Thymus (tissue), 11 donors: ENCODE results near the gene OR2G3. TPM values are rescaled to one million over a fixed set of nuclear protein-coding genes. Genes with fewer than 3 reads are reported as not detected.

ENCODE experiments used
- DNase-seq, 9 donors: peaks; one replicate each; pipeline ENCODE4 v3.0.0-alpha.2; 2013; ENCODE audit warnings: low spot score in 9 of 9, low read depth in 6 of 9, missing footprints in 1 of 9
- H3K27ac ChIP-seq, 2 donors: one replicate each; pipeline ENCODE4 v1.5.1; 2013; ENCODE audit warnings: control low read depth in 1 of 2, low read depth in 1 of 2, low read length in 1 of 2, mild to moderate bottlenecking in 1 of 2, moderate library complexity in 1 of 2
- H3K27me3 ChIP-seq, 2 donors: one replicate each; pipeline ENCODE4 v1.5.1; 2013; ENCODE audit warnings: low read length in 1 of 2; ENCODE audit not compliant: control insufficient read depth in 2 of 2, insufficient read depth in 1 of 2
- H3K36me3 ChIP-seq, 2 donors: one replicate each; pipeline ENCODE4 v1.5.1; 2013; ENCODE audit warnings: low read length in 1 of 2, mild to moderate bottlenecking in 1 of 2, moderate library complexity in 1 of 2; ENCODE audit not compliant: control insufficient read depth in 2 of 2, insufficient read depth in 2 of 2
- H3K4me1 ChIP-seq, 2 donors: one replicate each; pipeline ENCODE4 v1.5.1; 2013; ENCODE audit warnings: low read length in 2 of 2; ENCODE audit not compliant: control insufficient read depth in 2 of 2, insufficient read depth in 2 of 2
- H3K4me3 ChIP-seq, 2 donors: one replicate each; pipeline ENCODE4 v1.5.1; 2013; ENCODE audit warnings: low read length in 2 of 2, control low read depth in 1 of 2, mild to moderate bottlenecking in 1 of 2
- H3K9me3 ChIP-seq, 2 donors: one replicate each; pipeline ENCODE4 v1.5.1; 2013; ENCODE audit warnings: low read length in 1 of 2, mild to moderate bottlenecking in 1 of 2; ENCODE audit not compliant: control insufficient read depth in 2 of 2, insufficient read depth in 1 of 2
- WGBS: extraction: QIAGEN DNeasy Blood & Tissue Kit; methylation state at CpG from one replicate; pipeline ENCODE4 v1.1.7; 2013; 5-methylcytosine and 5-hydroxymethylcytosine counted together
- polyA plus RNA-seq: library from polyadenylated mRNA; stranded (reverse); fragments of 200-250 nt; gene quantifications from one replicate; pipeline ENCODE4 v1.2.3, GENCODE V29; 2013
- total RNA-seq: library from RNA; stranded (reverse); fragments of 120-200 nt; gene quantifications from one replicate; pipeline ENCODE4 v1.2.4, GENCODE V29; 2013
- donor health status: healthy.

The OR2G3 gene
- total and polyA plus RNA-seq, 2 donors: not detected

- DNase-seq: no peak
- WGBS: 94% methylated on average over 1 of the region's 1 CpG
Observed at GRCh38 chr1:247653040-247653439, 47.7 kb downstream of the OR2G3 start.

More at GRCh38 chr1:247653040-247653439, 47.7 kb downstream of the OR2G3 start:
- H3K27ac ChIP-seq: no peak overlapping the region
- no peaks in the 10 kb centered on the region for H3K36me3 ChIP-seq
- no peak overlapping the region for H3K4me3 ChIP-seq
- H3K4me1 ChIP-seq: no peaks in the 10 kb centered on the region
- H3K9me3 ChIP-seq: no peaks in the 10 kb centered on the region
- H3K27me3 ChIP-seq: no peaks in the 10 kb centered on the region

Other genes with a start within 250 kb of the OR2G3 start
- gene NLRP3, start 189.4 kb upstream of the OR2G3 start, total RNA-seq: 1.7 TPM
- 2.6 TPM for gene NLRP3, start 189.4 kb upstream of the OR2G3 start, polyA plus RNA-seq
- not detected for gene OR2B11, start 147.5 kb upstream of the OR2G3 start, total RNA-seq
- 0.02 TPM for gene OR2B11, start 147.5 kb upstream of the OR2G3 start, polyA plus RNA-seq
- gene OR2C3, start 69.1 kb upstream of the OR2G3 start, total RNA-seq: 0.05 TPM
- gene OR2C3, start 69.1 kb upstream of the OR2G3 start, polyA plus RNA-seq: 0.02 TPM
- gene GCSAML, start 56.5 kb upstream of the OR2G3 start, total RNA-seq: 0.42 TPM
- 0.48 TPM for gene GCSAML, start 56.5 kb upstream of the OR2G3 start, polyA plus RNA-seq
- not detected for gene OR2G2, start 17.2 kb upstream of the OR2G3 start, total RNA-seq
- 0.05 TPM for gene OR2G2, start 17.2 kb upstream of the OR2G3 start, polyA plus RNA-seq
- not detected for gene OR13G1, start 74.2 kb downstream of the OR2G3 start, total RNA-seq
- not detected for gene OR13G1, start 74.2 kb downstream of the OR2G3 start, polyA plus RNA-seq
- gene OR6F1, start 111.1 kb downstream of the OR2G3 start, total RNA-seq: not detected
- gene OR6F1, start 111.1 kb downstream of the OR2G3 start, polyA plus RNA-seq: not detected
- gene OR14K1, start 133.0 kb downstream of the OR2G3 start, total RNA-seq: not detected
- not detected for gene OR14K1, start 133.0 kb downstream of the OR2G3 start, polyA plus RNA-seq
- gene OR14A2, start 142.6 kb downstream of the OR2G3 start, total RNA-seq: not detected
- not detected for gene OR14A2, start 142.6 kb downstream of the OR2G3 start, polyA plus RNA-seq
- not detected for gene OR1C1, start 155.0 kb downstream of the OR2G3 start, total RNA-seq
- not detected for gene OR1C1, start 155.0 kb downstream of the OR2G3 start, polyA plus RNA-seq
- gene OR14A16, start 218.5 kb downstream of the OR2G3 start, total RNA-seq: not detected
- gene OR14A16, start 218.5 kb downstream of the OR2G3 start, polyA plus RNA-seq: not detected
- gene OR11L1, start 236.3 kb downstream of the OR2G3 start, total RNA-seq: not detected
- not detected for gene OR11L1, start 236.3 kb downstream of the OR2G3 start, polyA plus RNA-seq